ENCODE results near the gene TMEFF1.
A peak's percentile ranks its signal among the peaks of the same experiment; 100 is the strongest.
"Not testable (repeated sequence)": the region's sequence is repeated elsewhere in the genome, so short reads cannot be mapped to it uniquely, and the experiment has no call there.

Gene TMEFF1, protein sequence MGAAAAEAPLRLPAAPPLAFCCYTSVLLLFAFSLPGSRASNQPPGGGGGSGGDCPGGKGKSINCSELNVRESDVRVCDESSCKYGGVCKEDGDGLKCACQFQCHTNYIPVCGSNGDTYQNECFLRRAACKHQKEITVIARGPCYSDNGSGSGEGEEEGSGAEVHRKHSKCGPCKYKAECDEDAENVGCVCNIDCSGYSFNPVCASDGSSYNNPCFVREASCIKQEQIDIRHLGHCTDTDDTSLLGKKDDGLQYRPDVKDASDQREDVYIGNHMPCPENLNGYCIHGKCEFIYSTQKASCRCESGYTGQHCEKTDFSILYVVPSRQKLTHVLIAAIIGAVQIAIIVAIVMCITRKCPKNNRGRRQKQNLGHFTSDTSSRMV

DNA sequence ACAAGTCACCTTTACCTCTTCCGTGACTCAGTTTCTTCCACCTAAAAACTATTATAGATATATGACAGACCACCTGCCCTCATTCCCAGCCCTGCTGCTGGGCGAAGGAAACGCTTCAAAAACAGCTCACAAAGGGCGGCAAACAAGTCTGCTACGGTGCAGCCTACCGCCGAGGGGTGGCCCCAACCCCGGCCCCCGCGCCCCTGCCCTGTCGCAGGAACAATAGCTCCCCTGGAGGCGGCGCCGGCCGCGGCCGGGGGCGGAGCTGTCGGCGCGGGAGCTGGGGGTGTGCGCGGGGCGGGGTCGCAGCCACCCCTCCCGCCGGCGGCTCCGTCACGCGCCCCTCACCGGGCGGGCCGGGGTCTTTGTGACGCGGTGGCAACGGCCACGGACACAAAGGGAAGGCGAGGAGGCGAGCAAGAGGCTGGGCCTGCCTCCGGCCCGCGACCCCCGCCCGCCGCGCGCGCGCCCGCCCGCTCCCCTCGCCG lies at the start of gene TMEFF1:
TMEFF1 (plus strand) TSS at position 362 of the 488 bp plus-strand sequence. CDS start 396 bp downstream, outside the sequence.
- no peak for DNase-seq (ENCODE audit: low spot score)

DNA sequence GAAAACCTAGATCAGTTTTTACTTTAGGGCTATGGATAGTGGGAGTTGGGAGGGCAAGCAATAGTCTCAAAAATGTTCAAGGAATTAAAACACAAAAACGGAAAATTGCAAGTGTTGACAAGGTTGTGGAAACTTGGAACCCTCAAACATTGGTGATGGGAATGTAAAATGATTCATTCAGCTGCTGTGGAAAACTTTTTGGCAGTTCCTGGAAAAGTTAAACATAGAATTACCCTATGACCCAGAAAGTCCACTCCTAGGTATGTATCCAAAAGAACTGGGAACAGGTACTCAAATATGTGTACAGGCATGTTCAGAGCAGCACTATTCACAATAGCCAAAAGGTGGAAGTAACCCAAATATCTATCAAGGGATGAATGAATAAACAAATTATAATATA lies 47.2 kb upstream of the TMEFF1 start:
- no peak for DNase-seq (ENCODE audit: low spot score)

DNA sequence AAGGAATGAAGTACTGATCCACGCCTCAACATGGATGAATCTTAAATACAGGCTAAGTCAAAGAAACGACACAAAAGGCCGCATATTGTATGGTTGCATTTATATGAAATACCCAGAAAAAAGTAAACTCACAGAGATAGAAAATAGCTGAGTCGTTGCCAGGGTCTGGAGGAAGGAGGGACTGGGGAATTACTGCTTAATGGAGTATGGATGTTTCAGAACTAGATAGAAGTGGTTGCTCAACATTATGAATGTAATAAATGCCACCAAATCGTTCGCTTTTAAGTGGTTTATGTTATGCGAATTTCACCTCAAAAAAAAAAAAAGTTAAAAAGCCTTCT lies 46.8 kb upstream of the TMEFF1 start:
- DNase-seq (ENCODE audit: low spot score): no peak

DNA sequence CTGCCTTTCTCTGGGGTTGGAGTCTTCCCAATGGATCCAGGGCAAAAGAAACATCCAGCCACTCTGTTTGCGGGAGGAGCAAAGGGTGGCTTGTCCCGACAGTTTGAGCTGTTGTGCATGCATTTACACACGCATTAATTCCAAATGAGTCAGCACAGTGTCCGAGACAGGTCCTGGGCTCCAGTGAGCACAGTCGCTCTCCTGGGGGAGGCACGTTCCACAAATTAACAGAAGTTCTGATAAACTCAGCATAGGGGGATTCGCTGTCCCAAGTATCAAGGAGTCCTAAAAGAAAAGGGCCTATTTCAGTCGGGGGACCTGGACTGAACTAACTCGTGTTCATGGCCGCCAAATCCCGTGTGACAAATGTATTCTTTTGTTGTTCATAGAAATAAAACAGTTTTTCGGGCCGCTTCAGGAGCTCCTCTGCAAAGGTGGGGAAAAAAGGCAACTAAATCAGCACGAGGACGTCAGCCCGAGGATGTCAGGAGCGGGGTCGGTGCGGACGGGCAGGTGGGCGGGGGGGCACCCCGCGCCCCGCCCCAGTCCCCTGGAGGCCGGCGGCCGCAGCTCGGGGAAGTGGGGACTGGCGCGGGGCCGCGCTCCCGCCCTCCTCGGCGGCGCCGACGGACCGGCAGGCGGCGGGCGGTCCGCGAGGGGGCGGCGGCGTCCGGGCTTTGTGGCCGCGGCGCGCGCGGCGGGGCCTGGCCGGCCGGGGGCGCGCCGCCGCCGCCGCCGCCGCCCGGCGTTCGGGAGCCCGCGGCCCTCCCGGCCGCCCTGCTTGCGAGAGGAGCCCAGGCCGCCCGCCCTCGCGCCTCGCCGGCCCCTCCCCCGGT lies 46.2 kb upstream of the TMEFF1 start, which contains the start of gene MSANTD3:
MSANTD3 (plus strand) TSS at position 614 of the 836 bp plus-strand sequence. CDS start 14,796 bp downstream, outside the sequence.
- peak; percentile 49 for DNase-seq (ENCODE audit: low spot score)

DNA sequence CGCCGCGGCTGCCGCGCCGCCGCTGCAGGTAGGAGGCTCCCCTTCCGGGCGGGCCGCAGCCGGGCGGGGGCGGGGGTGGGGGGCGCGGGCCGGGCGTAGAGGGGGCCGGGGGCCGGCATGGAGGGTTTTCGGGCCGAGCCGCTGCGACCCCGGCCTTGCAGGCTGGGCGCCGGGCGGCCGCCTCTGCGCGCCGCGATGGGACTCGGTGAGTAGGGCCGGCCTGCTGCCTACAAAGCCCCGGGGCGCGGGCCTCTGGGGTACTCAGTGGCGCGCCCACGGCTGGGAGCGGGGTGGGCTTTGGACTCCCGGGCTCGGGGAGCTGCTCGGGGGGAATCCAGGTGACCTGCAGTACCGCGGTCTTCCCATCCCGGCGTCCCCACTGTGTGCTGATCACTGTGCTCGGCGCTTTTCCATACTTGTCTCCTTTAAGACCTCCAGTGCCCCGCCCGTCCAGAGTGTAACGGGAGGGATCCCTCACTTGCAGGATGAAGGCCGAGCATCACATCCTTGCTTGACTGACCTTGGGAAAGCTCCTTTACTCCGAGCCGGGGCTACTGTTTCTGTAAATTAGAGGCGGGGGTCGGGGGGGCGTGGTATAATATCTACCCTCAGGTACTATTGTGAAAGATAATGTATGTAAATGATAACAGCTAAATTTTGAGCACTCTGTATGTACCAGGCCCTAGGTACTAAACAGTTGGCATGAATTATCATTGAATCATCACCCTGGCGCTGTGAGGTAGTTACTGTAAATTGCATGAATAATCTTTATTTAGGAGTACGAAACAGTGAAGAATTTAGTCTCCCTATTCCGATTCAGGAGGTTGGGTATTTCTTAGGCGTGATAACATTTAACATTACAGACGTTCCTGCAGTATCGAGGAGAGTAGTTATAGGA lies 45.3 kb upstream of the TMEFF1 start:
- peak; percentile 11 for DNase-seq (ENCODE audit: low spot score)

DNA sequence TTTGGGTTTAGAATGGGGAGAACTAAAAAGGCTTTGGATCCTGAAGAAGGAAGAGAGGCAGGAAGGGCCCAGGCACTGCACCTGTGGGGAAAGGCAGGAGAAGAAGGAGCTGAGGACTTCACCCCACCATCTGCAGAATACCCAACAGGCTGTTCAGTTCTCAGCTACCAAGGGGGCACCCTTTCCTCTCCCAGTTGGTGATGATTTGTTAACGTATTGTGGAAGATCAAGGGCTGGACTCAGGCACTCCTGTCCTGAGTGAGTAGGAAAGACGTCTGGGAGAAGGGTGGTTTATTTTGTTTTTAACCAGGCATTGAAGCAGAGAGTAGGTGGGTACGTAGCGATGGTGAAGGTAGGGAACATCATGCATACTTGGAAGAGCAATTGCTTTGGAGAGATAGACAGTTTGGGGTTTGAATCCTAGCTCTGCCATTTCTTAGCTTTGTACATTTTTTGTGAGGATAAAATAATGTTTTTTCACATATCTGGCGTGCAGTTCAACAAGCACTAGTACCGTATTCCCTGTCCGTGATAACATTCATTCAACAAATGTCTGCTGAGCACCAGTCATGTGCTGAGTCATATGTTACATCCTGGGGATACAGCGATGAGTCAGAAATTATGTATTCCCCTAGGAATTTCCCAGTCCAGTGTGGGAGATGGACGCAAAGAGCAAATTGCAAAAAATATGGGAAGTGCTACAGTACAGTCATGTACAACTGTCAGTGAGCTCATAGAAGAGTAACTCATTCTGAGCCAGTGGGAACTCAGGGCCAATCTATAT lies 43.9 kb upstream of the TMEFF1 start:
- DNase-seq (ENCODE audit: low spot score): no peak

DNA sequence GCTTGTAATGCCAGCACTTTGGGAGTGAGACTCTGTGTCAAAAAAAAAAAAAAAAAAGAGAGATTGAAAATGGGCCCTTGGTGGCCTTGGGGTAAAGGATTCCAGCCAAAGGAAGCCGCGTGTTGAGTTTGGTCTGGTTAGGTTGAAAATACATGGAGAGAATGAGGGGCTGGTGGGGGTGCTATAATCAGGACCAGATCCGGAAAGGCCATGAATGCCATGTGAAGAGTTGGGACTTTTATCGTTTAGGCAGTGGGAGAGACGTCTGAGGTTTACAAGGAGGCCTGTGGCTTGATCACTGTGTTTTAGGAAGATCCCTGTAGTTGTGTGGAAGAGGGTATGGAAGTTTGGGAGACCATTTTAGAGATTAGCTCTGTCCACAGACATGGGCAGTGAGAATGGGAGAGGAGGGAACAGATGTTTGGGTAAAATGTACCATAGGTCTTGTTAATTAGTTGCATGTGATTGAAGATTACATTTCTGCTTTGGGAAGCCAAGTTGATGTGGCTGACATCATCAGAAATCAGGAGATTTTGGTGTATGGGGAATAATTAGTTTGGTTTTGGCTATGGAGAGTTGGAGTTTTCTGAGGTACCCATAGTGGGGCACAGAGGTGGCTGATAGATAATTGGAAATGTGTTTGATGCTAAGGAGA lies 42.5 kb upstream of the TMEFF1 start:
- no peak for DNase-seq (ENCODE audit: low spot score)

DNA sequence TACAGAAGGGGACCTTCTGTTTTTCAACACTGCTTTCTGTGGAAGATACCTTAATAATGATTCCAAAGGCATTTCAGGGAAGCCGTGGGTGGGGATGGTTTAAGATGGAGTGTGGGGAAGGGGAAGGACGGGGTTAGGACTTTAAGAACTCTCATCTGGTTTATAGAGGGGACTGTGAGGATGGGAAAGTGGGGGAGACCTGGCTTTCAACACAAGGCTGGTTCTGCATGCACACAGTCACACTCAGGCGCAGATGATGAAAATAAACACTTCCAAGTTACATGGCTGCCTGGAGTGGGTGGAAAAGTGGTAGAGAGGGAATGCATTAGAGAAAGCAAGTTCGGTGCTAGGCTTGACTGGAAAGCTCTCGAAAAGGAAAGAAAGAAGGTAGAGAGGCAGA lies 41.1 kb upstream of the TMEFF1 start:
- DNase-seq (ENCODE audit: low spot score): no peak

DNA sequence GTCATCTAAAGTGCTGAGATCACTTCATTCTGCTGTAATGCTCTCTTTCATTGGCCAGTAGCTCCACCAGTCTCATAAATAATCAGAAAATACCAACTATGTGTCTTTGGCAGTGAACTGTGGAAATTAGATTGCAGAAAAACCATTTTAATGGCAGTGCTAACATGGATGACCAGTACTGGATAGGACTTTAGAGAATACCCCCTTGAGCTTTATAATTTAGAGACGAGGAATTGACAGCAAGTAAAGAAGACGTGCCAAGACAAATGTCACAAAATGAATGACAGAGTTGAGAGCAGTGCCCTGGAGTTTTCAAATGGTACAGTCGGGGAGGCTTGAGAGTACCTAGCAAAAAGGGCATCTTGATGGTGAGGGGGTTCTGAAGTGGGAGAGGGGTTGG lies 40.2 kb upstream of the TMEFF1 start:
- DNase-seq (ENCODE audit: low spot score): no peak

DNA sequence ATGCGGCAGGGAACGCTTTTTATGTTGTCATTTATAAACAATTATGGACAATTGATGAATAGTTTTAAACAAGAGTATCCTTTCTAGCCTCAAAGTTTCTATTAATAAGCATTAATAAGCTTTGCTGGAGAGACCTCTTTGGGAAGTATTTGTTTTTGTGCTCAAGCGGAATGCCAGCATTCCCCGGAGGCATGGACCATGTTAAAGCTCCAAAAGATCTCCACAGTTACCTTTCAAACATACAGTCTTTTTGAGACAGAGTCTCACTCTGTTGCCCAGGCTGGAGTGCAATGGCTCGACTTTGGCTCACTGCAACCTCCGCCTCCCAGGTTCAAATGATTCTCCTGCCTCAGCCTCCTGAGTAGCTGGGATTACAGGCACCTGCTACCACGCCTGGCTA lies 36.4 kb upstream of the TMEFF1 start:
- no peak for DNase-seq (ENCODE audit: low spot score)

DNA sequence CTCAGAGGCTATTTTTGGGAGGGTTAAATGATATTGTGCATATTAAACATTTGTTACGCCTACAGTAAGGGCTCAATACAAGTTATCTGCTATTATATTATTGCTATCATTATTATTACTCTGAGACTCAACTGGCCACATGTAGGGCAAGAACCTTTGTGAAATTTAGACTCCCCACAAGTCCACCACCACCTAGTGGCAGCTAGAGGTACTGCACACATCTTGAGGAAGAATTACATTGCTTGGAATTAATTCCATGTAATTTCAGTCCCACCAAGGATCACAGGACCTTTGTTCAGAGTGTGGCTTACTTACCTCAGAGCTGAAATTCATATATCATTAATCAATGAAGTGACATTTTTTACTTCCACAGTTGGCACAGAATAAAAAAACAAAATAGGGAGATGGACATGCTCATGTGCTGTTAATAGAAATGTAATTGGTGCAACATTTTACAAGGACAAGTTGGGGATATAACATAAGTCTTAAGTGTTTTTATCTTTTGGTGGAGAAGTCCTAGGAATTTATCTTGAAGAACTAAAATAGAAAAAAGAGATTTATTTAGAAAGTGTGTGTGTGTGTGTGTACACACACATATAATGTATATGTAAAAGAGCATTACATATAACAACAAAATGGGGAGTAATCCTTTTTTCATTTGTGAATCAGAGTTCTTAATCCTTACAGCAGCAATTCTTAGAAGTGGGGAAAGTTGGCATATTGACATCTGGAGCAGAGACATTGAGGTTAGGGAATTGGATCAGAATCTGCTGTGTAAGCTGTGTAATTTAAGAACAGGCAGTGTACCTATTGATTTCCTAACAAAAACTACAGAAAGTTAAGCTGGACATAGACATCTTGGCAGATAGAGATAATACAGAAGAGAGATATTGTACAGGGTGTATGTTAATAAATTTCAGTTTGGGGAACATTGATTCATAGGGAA lies 34.8 kb upstream of the TMEFF1 start:
- DNase-seq (ENCODE audit: low spot score): peak; percentile 78

DNA sequence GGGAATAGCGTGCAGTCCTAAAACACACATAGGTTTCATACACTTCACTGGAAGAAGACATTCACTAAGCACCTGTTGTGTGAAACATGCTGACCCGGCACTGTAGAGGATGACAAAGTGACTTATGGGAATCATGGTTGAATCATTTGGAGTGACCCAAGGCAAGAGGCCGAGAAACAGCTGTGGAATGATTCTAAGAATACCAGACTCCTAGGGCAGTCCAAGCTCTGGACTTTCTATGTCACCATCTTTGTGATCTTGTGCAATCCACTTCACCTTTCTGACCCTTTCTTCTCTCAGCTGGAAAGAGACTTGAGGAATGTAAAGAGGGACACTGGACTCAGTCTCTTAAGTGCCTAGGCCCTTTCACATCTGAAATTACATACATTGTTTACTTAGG lies 32.9 kb upstream of the TMEFF1 start:
- DNase-seq (ENCODE audit: low spot score): no peak

DNA sequence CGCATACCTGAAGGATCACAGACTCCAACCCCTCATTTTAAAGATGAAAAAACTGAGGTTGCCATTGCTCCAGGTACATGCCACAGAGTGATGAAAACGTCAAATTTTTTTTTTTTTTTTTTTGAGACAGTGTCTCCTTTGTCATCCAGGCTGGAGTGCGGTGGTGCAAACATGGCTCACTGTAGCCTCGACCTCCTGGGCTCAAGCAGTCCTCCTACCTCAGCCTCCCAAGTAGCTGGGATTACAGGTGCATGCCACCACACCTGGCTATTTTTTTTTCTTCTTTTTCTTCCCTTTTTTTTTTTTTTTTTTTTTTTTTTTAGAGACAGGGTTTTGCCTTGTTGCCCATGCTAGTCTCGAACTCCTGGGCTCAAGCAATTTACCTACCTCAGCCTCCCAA lies 32.5 kb upstream of the TMEFF1 start:
- not testable (repeated sequence) for DNase-seq (ENCODE audit: low spot score)

DNA sequence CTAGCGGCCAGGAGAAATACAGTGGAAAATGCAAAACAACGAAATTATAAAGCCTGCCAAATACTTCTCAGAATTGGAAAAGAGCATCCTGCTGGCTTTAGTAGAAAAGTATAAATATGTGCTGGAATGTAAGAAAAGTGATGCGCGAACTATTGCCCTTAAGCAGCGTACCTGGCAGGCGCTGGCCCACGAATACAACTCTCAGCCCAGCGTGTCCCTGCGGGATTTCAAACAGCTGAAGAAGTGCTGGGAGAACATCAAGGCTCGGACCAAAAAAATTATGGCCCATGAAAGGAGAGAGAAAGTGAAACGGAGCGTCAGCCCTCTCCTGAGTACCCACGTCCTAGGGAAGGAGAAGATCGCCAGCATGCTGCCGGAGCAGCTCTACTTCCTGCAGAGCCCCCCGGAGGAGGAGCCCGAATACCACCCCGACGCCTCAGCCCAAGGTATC lies 31.0 kb upstream of the TMEFF1 start:
- no peak for DNase-seq (ENCODE audit: low spot score)

DNA sequence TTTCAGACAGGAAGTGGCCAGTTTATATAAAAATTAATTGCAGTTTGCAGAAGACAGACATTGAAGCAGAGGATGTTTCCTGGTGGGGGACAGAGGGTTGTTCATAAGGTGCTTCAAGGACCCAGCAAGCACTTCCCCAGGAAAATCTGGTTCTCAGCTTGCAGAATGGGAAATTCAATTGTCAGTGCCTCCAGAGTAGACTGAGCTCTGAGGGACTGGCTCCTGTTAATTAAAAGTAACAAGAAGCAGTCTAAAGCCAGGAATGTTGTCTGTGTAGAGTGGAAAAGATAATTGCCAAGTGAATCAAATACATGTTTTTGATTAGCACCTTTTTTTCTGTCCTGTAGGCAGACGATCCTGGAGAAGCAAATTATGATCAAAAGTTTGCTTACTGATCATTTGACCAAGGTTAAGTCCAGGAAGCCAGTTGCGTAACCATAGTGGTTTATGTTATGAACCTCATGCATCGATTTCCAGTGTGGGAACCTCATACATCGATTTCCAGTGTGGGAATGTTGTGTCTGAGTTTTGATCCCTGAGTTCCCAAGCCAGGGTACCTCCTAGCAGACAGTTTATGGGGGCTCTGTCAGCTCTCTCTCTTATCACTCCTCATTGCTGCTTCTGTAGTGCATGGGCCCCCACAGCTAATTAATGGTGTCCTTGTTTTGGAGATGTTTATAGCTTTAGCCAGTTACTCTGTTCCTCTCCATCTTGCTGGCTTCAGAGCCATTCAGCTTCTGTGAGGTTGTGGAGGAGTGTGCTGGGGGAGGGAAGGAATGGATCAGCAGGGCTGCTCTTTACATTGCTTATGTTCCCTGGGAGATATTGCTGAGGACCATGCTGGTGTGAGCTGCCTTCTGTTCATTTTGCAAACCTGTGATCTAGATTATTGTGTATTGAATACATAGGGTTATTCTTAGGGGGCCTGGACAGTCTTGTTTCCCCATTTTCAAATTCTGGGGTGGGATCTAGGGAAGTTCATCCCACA lies 28.9 kb upstream of the TMEFF1 start:
- no peak for DNase-seq (ENCODE audit: low spot score)

DNA sequence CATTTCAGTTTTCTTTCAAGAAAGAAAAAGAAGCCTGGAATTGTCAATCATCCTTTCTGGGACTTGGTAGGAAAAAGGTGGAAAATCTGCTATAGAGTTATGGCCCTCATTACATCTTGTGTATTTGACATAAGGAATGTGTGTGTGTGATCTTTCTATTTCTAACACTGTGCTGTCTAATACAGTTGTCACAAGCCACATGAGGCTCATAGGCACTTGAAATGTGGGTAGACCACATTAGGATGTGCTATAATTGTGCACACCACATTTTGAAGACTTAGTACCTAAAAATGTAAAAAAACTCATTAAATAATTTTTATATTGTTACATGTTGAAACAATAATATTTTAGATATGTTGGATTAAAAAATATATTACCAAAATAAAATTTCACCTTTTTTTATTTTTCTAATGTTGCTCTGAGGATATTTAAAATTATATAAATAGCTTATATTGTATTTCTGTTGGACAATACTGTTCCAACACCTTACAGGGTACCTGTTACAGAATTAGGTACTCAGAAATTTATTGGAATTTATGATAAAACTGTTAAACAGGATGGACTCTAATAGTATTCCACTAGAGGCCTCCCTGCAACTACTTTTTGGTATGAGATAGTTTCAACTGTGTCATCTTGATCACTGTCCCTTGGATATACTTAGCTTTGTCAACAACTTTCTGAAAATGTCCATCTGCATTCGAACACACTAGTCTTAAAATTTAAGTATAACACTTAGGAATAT lies 27.6 kb upstream of the TMEFF1 start:
- no peak for DNase-seq (ENCODE audit: low spot score)

DNA sequence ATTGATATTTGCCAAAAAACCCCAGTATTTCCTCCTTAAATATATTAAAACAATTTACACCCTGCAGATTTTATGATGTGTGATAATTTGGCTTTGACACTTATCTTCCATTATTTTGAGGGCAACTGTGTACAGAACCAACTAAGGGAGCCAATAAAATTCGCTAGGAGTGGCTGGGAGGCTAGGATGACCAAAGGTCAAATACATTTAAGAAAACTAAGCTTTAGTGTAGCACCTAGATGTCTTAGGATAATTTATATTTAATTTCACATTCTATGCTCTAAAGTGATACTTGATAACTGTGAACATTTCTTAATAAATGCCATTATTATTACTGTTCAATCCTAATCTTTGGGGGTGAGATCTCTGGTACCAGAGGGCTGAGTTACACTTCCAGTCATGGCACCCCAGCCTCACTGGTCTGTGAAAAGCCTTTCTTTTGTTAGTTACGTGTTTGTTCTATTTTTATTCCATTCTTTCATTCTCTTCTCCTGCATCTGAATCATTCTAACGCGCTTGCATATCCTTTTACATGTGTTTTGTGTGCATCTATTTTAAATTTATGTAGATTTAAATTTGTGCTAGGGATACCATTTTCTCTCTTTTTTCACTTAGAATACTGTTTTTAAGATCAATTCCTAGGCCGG lies 26.9 kb upstream of the TMEFF1 start:
- no peak for DNase-seq (ENCODE audit: low spot score)
